ENCODE results near the gene ABHD1.

The ABHD1 gene

GRCh38 chr2:27093430-27094352, 29.9 kb upstream of the ABHD1 start:
- Histone ChIP-seq H3K4me3 (ENCODE audit: low read length) (no peak overlapping the region), H3K4me1 (ENCODE audit: low read length) (peaks cover 8% of the 10 kb centered on the region; the same call in 1 of the 2 replicates), H3K9ac (ENCODE audit: low read length) (no peak overlapping the region), H2AFZ (ENCODE audit: low read depth, low read length) (no peak overlapping the region), H3K27me3 (ENCODE audit: low read depth, low read length) (no peaks in the 10 kb centered on the region), H3K79me2 (ENCODE audit: low read length) (no peaks in the 10 kb centered on the region), H3K4me2 (ENCODE audit: low read length) (no peak overlapping the region), H4K20me1 (ENCODE audit: insufficient read depth, low read length) (no peaks in the 10 kb centered on the region), H3K36me3 (replicated peaks; ENCODE audit: low read depth, low read length) (no peaks in the 10 kb centered on the region), H3K27ac (ENCODE audit: low read length) (no peak overlapping the region), H3K9me3 (ENCODE audit: insufficient read depth, low read length) (no peaks in the 10 kb centered on the region)
- TF ChIP-seq CTCF (IDR thresholded peaks at IDR 0.05; ENCODE audit: low read depth, low read length) = no peak
- no peak for TF ChIP-seq EZH2phosphoT487 (IDR thresholded peaks at IDR 0.05; ENCODE audit: low read depth)

GRCh38 chr2:27094353-27094984, 29.1 kb upstream of the ABHD1 start:
- H3K79me2 ChIP-seq (ENCODE audit: low read length) = no peaks in the 10 kb centered on the region
- no peaks in the 10 kb centered on the region for H3K9me3 ChIP-seq (ENCODE audit: insufficient read depth, low read length)
- H3K27me3 ChIP-seq (ENCODE audit: low read depth, low read length) = no peaks in the 10 kb centered on the region
- H3K4me1 ChIP-seq (ENCODE audit: low read length) = peaks cover 8% of the 10 kb centered on the region; the same call in 1 of the 2 replicates
- no peak overlapping the region for H3K4me2 ChIP-seq (ENCODE audit: low read length)
- no peaks in the 10 kb centered on the region for H3K36me3 ChIP-seq (replicated peaks; ENCODE audit: low read depth, low read length)
- no peak overlapping the region for H3K4me3 ChIP-seq (ENCODE audit: low read length)
- H4K20me1 ChIP-seq (ENCODE audit: insufficient read depth, low read length) = no peaks in the 10 kb centered on the region
- H3K27ac ChIP-seq (ENCODE audit: low read length) = no peak overlapping the region
- no peak overlapping the region for H3K9ac ChIP-seq (ENCODE audit: low read length)
- TF ChIP-seq EZH2phosphoT487 (IDR thresholded peaks at IDR 0.05; ENCODE audit: low read depth) = no peak
- TF ChIP-seq CTCF (IDR thresholded peaks at IDR 0.05; ENCODE audit: low read depth, low read length) = no peak
- H2AFZ ChIP-seq (ENCODE audit: low read depth, low read length) = no peak overlapping the region

GRCh38 chr2:27095427-27095744, 28.2 kb upstream of the ABHD1 start:
- peak overlapping the region; percentile 82 for H2AFZ ChIP-seq (ENCODE audit: low read depth, low read length)
- H3K27ac ChIP-seq (ENCODE audit: low read length) = no peak overlapping the region
- peak overlapping the region; percentile 96 for H3K4me2 ChIP-seq (ENCODE audit: low read length)

GRCh38 chr2:27095745-27096651, 27.6 kb upstream of the ABHD1 start:
- H3K9ac ChIP-seq (ENCODE audit: low read length) = peak overlapping the region; percentile 62
- peaks cover 8% of the 10 kb centered on the region; the same call in 1 of the 2 replicates for H3K4me1 ChIP-seq (ENCODE audit: low read length)
- peak overlapping the region; percentile 82 for H2AFZ ChIP-seq (ENCODE audit: low read depth, low read length)
- H3K79me2 ChIP-seq (ENCODE audit: low read length) = no peaks in the 10 kb centered on the region
- H3K4me3 ChIP-seq (ENCODE audit: low read length) = peak overlapping the region; percentile 76
- H3K27me3 ChIP-seq (ENCODE audit: low read depth, low read length) = no peaks in the 10 kb centered on the region
- TF ChIP-seq CTCF (IDR thresholded peaks at IDR 0.05; ENCODE audit: low read depth, low read length) (no peak), EZH2phosphoT487 (IDR thresholded peaks at IDR 0.05; ENCODE audit: low read depth) (no peak)
- H3K27ac ChIP-seq (ENCODE audit: low read length) = no peak overlapping the region
- no peaks in the 10 kb centered on the region for H3K9me3 ChIP-seq (ENCODE audit: insufficient read depth, low read length)
- H3K4me2 ChIP-seq (ENCODE audit: low read length) = peak overlapping the region; percentile 96
- H3K36me3 ChIP-seq (replicated peaks; ENCODE audit: low read depth, low read length) = no peaks in the 10 kb centered on the region
- no peaks in the 10 kb centered on the region for H4K20me1 ChIP-seq (ENCODE audit: insufficient read depth, low read length)

More at GRCh38 chr2:27095427-27095744, 28.2 kb upstream of the ABHD1 start:
- Histone ChIP-seq H3K9ac (ENCODE audit: low read length) (no peak overlapping the region), H3K9me3 (ENCODE audit: insufficient read depth, low read length) (no peaks in the 10 kb centered on the region), H3K4me3 (ENCODE audit: low read length) (no peak overlapping the region), H3K79me2 (ENCODE audit: low read length) (no peaks in the 10 kb centered on the region), H4K20me1 (ENCODE audit: insufficient read depth, low read length) (no peaks in the 10 kb centered on the region), H3K36me3 (replicated peaks; ENCODE audit: low read depth, low read length) (no peaks in the 10 kb centered on the region), H3K4me1 (ENCODE audit: low read length) (peaks cover 8% of the 10 kb centered on the region; the same call in 1 of the 2 replicates), H3K27me3 (ENCODE audit: low read depth, low read length) (no peaks in the 10 kb centered on the region)
- no peak for TF ChIP-seq EZH2phosphoT487 (IDR thresholded peaks at IDR 0.05; ENCODE audit: low read depth)

Measured in OCI-LY3 (cell line).